GM12865 (cell line): Measurements from ENCODE around the gene PDE4D.

Experiments
- DNase-seq: peaks from one replicate; pipeline ENCODE4 v3.0.0; 2010; ENCODE audit warnings: low read depth
- H3K4me3 ChIP-seq: 2 replicates; pipeline ENCODE4 v1.5.1; 2011; ENCODE audit warnings: mild to moderate bottlenecking, low read depth, low read length, control low read depth
- TF ChIP-seq, protein P1 (sequence below): IDR thresholded peaks from 2 replicates; pipeline ENCODE4 v1.5.1; 2011; ENCODE audit warnings: low read length, control low read depth, low read depth, inconsistent platforms; ENCODE audit not compliant: insufficient read depth; ENCODE audit errors: missing control alignments

The PDE4D gene

GRCh38 chr5:59487772-59488729 is 405.5 kb downstream of the PDE4D start:
- H3K4me3 ChIP-seq = no peak overlapping the region
- DNase-seq = no peak
- TF ChIP-seq, protein P1, sequence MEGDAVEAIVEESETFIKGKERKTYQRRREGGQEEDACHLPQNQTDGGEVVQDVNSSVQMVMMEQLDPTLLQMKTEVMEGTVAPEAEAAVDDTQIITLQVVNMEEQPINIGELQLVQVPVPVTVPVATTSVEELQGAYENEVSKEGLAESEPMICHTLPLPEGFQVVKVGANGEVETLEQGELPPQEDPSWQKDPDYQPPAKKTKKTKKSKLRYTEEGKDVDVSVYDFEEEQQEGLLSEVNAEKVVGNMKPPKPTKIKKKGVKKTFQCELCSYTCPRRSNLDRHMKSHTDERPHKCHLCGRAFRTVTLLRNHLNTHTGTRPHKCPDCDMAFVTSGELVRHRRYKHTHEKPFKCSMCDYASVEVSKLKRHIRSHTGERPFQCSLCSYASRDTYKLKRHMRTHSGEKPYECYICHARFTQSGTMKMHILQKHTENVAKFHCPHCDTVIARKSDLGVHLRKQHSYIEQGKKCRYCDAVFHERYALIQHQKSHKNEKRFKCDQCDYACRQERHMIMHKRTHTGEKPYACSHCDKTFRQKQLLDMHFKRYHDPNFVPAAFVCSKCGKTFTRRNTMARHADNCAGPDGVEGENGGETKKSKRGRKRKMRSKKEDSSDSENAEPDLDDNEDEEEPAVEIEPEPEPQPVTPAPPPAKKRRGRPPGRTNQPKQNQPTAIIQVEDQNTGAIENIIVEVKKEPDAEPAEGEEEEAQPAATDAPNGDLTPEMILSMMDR = no peak

DNA sequence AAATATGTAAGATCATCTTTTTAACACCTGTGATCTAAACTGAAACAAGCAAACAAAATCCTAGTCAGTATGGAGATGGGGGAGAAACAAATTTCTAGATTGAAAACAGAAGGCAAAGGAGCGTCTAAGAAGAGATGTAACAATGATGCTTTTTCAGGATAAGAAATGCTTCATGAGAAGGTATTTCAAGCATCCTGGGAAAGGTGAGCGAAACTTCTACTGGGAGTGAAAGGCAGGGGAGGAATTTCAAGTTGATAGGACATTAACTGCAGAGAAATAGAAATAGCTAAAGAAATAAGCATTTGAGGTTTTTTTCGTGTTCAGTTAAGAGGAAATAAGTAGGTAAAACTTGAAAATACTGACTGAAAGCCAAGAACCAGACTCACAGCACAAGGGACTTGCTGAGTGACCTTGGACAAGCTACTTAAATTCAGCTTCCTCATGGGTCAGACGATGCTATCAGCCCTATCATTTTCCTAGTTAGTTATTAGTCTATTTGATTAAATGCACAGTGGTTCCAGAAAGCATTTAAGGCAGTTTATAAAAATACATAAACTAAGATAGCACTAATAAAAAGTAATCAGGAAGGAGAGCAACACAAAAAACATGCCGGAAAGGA is 406.3 kb downstream of the PDE4D start:
- no peak for DNase-seq
- H3K4me3 ChIP-seq = no peak overlapping the region
- TF ChIP-seq, protein P1 = no peak

GRCh38 chr5:59486508-59486907 is 407.0 kb downstream of the PDE4D start:
- no peak overlapping the region for H3K4me3 ChIP-seq
- TF ChIP-seq, protein P1 = no peak

DNA sequence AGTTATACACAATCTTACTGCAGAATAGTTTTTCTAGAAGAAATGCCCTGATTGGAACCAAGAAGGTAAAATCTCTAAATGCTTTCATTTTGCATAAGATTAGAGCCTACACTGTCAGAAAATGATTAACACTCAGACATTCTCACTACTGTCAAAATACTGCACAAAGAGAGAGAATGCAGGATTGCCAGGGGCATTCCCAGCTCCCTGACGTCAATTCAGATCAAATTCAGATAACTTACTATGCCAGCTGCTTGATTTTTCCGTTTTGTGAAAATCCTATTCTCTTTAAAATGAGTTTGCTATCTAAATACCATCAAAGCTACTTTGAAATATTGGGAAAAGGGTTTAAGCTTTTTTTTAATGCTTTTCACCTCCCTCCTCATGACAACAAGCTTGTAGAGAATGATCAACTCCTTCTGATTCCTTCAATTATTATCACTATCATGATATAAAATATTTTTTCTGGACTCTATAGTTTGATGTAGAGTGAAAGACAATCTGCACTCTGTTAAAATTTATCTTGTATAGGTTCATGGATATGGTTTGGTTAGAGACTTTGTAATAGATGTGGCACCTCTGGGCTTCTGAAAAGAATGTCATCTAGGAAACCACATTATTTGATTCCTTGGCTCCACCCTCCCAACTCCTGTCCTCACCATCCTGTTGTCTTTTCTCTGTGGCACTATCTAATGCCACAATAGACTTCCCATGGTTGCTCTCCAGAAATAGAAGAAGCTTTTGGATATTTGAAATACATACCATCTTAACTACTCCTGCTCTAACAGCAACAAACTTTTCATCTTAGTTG is 407.7 kb downstream of the PDE4D start:
- TF ChIP-seq, protein P1 = no peak
- DNase-seq = no peak
- H3K4me3 ChIP-seq = no peak overlapping the region

More at GRCh38 chr5:59486508-59486907, 407.0 kb downstream of the PDE4D start:
- DNase-seq = no peak

GRCh38 chr5:59485107-59485506 is 408.4 kb downstream of the PDE4D start:
- no peak for DNase-seq
- H3K4me3 ChIP-seq = no peak overlapping the region
- TF ChIP-seq, protein P1 = no peak

DNA sequence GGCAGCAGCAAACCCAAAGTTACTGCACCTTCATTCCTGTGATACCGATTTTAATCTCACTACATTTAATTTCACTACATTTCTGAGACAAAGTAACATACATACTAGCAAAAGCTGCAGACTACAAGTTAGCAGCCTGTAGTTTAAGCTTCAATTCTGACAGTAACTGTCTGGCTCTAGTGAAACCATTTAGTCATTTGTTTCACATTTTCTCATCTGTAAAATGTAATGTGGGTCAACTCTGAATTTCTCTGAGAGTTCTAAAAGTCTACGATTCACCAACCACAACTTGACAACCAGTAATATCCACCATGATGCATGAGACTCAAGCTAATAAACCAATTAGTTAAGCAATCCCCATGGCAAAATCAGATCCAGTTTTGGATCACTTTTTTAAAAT is 408.9 kb downstream of the PDE4D start:
- no peak overlapping the region for H3K4me3 ChIP-seq
- DNase-seq = peak; percentile 12
- TF ChIP-seq, protein P1 = no peak
